GM19238 (cell line): ENCODE data around the gene ENHO.

Source experiments
- DNase-seq: peaks from one replicate; pipeline ENCODE4 v3.0.0; 2011; ENCODE audit warnings: low spot score; ENCODE audit not compliant: insufficient read length

ENHO gene

DNA sequence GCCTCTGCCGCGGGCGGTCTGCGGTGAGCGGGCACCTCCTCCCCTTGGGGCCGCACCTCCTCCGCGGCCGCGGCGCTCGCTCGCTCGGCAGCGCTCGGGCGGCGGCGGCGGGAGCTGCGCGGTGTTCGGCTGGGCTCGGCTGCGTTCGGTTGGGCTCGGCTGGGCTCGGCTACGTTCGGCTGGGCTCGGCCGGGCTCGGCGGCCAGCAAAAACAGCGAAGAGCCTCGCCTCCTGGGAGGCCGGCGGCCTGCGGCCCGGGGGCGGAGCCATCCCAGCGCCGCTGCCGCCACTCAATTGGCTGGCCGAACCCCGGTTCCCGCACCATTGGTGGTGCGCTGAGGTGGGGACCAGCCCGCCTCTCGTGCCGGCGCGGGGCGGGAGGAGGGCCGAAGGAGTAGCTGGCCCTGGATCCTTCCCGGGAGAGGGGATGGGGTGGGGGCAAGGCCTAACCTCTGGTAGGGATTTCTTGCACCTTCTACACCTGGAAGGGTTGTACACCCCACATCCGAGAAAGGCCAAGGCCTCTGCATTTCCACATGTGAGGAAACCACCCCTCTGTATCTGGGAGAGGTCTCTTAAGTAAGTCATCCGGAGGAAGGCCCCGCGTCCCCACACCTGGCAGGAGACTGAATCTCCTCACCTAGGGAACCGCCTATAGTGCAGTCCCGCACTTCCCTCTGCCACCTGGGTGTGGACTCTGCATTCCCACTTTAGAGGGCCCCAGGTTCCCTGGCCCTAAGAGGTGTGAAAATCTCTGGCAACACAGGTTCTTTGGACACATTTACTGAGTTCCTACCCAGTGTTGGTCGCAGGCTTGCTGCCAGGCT, at the start of gene ENHO:
Gene ENHO (minus strand): TSS at position 20 of the 827 bp plus-strand sequence. CDS start 1,295 bp downstream, outside the sequence.
- DNase-seq = peak; percentile 71

DNA sequence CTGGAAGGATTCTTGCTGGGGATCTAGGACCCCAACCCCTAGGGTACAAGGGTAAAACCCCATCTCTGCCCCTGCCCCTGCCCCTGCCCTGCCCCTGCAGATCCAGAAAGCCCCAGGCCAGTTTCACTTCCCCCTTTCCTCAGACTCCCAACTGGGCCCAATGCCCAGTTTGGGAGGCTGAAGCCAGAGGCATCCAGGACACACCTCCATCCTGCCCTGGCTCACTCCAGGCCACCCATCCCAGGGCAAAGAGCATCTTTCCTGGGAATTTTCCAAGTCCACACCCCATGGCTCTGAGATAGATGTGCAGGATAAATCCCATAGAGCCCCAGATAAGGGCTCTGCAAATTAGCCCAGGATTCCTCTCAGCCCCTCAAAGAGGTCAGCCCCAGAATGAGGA, 49.3 kb upstream of the ENHO start:
- no peak for DNase-seq

GRCh38 chr9:34571481-34571810, 48.7 kb upstream of the ENHO start:
- DNase-seq = no peak

DNA sequence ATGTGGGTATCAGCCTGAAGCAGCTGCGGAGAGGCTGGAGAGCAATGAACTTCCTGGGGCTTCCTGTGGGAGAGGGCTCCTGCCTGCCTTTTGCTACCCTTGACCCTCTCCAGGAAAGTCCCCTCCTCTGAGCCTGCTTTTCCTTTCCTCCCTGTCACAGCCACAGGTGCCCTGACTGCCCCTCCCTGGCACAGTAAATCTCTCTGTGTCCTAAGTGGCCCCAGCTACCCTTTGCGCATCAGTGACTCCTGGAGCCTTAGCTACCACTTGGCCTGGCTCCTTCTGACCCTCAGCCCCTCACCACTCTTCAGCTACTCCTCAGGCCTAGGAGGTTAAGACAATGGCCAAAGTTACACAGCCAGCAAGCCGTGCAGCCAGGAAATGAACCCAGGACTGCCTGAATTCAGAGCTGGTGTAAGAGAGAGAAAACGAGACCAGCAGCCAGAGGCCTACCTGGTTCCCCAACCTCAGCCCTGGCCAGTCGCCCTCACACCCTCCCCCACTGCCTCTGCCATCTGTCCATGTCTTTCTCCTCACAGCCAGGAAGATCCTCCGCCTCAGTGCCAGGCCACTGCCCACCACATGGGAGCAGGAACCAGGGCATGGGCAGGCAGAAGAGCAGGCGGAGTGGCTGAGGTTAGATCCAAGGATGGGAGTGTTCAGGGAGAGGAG, 48.2 kb upstream of the ENHO start:
- no peak for DNase-seq

DNA sequence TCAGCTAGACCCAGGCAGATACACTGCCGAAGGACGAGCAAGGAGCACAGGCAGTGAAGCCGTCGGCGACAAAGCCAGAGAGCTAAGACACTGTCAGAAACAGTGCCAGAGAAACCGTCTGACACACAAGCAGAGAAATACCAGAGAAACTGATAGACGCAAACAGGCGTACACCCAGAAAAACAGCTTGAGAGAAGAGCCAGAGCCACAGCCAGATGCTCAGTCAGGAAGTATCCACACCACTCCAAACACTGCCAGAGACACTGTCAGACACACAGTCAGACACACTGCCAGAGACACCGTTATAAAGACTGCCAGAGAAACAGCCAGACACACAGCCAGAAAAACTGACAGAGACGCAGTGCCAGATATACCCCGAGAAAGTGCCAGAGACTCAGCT, 47.6 kb upstream of the ENHO start:
- no peak for DNase-seq

DNA sequence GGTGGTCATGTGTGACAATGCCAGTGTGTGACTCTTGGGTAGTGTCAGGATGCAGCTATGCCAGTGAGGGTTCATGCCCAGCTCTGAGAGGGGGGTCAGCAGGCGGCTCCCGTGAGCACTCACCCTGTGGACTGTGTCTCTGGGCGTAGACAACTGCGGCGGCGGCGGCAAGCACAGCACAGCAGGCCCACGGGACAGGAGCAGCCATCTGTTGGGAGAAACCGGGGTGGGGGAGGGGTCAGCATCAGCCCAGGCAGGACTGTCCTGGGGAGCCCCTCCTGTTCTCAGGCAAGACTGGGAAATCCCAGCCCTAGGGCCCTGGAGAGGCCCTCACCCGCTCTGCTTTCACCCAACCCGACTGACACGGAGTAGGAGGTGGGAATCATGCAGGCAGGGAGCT, 46.0 kb upstream of the ENHO start:
- DNase-seq = no peak

DNA sequence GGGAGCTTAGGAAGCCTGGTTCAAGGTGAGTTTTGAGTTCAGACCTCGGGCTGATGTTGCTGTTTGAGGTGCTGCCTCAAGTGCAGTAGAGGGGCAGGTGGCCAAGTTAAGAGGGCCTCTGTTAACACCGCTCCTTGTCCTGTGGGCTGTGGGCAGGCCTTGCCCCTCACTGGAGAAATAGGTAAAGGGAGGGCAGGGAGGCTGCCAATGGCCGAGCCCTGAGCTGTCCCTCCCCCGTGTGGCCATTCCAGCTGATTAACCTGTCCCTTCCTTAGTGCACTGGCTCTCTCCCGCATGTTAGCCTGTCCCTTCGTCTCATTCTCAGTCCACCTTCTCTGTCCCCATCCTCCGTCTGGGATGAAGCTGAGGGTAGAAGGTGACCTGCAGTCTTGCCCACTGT, 45.3 kb upstream of the ENHO start:
- DNase-seq = no peak

DNA sequence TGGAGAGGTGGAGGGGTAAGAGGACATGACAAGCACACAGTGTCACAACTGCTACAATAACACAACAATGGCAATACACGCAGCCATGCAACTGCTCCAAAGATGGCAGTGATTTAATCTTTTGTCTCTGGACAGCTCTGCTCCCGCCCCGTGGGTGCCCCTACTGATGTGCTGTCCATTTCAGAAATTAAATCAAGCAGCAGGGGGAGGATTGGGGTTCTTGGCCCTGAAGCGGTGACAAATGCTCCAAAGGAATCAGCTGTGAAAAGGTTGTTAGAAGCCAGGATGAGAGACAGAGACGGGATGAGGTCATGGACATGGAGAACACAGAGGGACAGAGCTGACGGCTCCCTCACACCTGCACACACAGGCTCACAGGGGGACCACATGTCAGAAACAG, 44.2 kb upstream of the ENHO start:
- no peak for DNase-seq

DNA sequence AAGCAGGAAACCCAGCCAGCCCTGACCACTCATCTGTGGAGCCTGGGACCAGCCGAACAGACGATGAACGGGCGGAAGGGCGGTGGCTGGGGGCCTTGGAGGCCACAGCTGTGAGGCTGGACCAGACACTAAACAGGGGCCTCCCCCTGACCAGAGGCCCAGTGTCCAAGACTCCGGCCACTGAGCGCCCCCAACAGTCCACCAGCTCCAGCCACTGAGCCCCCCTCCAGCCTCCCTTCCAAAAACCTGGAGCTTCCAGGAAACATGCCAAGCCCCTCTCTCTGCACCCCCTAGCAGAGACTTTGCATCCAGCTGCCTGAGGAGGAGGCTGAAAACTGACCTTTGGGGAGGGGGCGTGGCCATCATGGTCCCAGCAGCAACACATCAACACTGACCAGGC, 43.5 kb upstream of the ENHO start:
- DNase-seq = no peak

DNA sequence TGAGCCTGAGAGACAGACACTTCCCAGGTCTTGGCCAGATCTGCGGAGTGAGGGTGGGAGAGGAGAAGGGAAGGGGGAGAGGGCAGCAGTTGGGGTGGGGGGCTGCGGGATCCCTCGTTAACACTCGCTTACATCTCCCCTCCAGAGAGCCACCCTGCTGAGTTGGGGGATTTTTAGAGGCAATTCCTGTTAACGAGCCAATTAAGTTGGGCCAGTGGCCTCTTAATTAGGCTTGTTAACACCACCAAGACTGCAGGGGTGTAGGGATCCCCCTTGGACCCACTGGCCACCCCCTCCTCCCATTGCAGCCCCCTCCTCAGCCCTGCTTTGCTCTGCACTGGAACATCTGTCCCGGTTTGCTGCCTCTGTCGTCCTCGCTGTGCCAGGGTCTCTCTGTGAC, 43.1 kb upstream of the ENHO start:
- no peak for DNase-seq

DNA sequence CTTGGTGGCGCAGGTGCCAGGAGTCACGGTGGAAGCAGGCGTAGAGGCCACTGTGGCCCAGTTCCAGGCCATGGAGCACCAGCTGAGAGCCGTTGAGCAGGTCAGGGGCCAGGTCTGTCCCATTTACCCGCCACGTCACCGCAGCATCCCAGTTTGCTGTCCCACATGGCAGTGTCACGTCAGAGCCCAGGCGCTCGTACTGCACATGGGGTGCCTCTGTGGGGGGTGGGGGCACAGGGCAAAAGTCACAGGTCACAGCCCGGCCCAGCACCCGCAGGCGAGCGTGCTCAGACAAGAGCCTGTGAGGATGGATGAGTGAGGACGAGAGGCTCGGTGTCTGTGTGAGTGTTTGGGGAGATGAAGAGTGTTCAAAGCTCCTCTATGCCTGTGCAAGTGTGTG, 41.8 kb upstream of the ENHO start:
- no peak for DNase-seq

DNA sequence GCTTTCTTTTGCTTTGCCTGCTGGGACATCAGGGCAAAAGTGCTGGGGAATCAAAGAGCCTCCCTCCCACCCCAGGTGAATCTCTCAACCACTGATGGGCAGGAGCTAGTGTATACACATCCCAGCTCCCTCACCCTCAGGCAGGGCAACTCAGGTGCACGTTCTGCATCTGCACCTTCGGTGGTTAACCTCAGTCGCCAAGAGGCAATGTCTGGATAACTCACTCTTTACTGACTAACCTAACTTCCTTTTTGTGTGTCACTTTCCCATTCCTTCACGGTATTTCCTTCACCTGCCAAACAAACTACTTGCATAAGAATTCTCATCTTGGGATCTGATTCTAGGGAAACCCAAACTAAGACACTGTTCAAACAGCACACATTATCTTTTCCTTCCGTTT, 40.5 kb upstream of the ENHO start:
- DNase-seq = no peak

GRCh38 chr9:34562135-34562745, 39.5 kb upstream of the ENHO start:
- no peak for DNase-seq

DNA sequence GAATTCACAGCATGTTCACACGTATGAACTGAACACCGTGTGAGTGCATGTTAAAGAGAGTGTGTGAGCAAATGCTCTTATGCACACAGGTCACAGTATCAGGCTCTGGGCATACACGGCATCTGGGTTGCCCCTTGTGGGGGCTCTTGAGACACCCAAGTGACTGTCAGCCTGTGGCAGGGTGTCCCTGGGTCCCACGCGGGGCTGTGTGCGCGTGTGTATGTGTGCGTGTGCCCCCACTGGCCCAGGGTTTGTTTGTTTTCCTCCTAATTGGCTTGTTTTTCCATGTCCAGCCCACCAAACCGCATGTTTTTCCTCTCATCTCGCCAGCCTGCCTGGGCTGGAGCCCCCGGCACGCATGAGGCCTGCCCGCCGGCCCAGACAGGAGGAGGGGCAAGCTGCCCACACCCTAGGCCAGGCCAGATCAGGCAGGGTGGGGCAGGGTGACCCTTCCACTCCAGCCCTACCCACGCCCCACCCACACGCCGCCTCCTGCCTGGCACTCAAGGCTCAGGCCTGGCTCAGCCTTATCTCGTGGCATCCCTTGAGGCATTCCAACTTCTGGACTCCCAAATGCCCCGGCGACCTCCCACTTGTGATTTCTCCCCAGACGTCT, 37.9 kb upstream of the ENHO start:
- DNase-seq = no peak

- no peak for DNase-seq
These were observed 37.0 kb upstream of the ENHO start for GRCh38 chr9:34559624-34560455.

GRCh38 chr9:34558919-34559623, 36.3 kb upstream of the ENHO start:
- no peak for DNase-seq

DNA sequence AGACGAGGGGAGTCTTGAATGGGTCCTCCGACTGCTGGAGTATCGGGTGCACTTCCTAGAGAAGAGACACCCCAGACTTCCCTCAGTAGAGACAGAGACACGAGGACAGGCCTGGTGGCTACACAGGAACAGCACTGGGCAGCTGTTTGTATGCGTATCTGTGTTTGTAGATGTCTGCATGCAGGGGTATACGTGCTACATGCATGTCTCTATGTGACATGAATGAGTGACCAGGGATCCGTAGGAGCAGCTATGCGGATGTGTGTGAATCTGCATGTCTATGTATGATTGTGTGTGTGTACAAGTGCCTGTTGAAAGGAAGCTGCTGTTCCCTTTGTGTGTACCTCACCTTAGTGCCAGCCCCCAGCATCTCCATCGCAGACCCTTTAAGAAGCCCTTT, 35.6 kb upstream of the ENHO start:
- DNase-seq = no peak

DNA sequence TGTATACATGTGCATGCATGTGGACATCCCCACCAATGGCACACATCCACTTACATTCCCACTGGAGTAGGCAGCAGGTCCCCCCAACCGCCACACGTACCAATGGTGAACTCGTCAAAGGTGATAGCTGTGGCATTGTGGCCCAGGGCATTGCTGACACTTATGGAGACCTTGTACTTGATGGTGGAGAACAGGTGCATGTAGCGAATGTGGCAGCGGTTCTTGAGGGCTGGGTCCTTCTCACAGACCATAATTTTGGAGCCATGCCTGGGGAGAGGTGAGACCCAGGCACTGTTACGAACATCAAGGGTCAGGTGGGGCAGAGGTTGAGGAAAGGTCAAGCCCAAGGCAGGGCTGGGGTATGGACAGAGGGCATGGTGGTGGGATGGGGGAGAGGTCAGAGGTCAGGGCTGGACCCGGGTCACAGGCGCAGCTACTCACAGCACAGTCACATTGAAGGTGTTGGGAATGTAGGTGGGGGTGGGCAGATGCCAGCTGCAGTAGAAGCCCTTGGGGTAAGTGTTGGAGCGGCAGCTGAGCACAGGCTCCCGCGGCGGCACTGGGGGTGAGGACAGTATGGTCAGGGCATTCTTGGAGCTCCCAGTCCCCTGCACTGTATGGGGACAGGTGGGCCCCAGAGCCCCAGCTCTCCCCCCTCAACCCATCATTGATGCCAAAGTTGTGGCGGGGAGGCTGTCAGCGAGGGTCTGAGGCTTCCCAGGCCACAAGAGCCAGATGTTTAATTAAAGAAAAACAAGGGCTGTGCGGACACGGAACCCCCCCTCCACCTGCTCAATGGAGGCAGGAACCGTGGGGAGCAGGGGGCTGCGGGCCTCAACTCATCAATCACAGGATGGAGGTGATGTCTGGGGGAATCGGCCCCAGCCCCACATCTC, 34.9 kb upstream of the ENHO start:
- no peak for DNase-seq

DNA sequence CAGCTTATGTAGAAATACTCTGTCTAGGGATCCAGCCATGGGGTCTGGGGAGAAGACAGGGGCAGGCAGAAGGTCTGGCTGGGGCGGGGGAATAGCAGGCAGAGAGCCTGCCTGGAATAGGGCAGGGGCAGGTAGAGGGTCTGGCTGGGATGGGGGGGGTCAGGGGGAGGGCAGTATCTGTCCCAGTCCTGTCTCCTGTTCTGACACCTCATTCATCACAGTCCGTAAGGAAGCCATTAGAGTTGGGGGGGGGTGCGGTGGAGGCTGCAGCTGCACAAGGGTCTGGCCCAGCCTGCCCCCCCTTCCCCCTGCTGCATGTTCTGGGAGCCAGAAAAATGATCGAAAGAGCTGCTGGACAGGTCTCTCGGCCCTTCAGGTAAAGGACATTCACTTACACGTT, 34.2 kb upstream of the ENHO start:
- DNase-seq = no peak
